Activated T-helper 2 cell treated with anti-CD3 and anti-CD28 coated beads, Interferon-gamma antibody, Interleukin-2, Interleukin-4, amounts not matched to agents 10 μg/mL and 5 μg/mL and 100 μg/mL, durations not matched to agents 14 hours and 24 hours and 36 hours (primary cell): ENCODE measurements around the gene CXCR5. TPM values are rescaled to one million over a fixed set of nuclear protein-coding genes. Genes with fewer than 3 reads are reported as not detected.

Experiments used
- DNase-seq: peaks from one replicate; pipeline ENCODE4 v3.0.0; 2021; ENCODE audit warnings: low spot score
- H3K27ac Mint-ChIP-seq: one replicate; pipeline ENCODE4 v1.8.0; 2021; ENCODE audit warnings: mixed read lengths
- H3K27me3 Mint-ChIP-seq: one replicate; pipeline ENCODE4 v1.8.0; 2021; ENCODE audit warnings: low read depth, mixed read lengths
- H3K36me3 Mint-ChIP-seq: one replicate; pipeline ENCODE4 v1.8.0; 2021; ENCODE audit warnings: low read depth, mixed read lengths
- H3K4me1 Mint-ChIP-seq: one replicate; pipeline ENCODE4 v1.8.0; 2021; ENCODE audit warnings: low read depth, mixed read lengths
- H3K4me3 Mint-ChIP-seq: one replicate; pipeline ENCODE4 v1.8.0; 2021; ENCODE audit warnings: low read depth, mild to moderate bottlenecking, moderate library complexity, mixed read lengths
- H3K9me3 Mint-ChIP-seq: one replicate; pipeline ENCODE4 v1.8.0; 2021; ENCODE audit warnings: mixed read lengths
- intact Hi-C: fragments of 100-400 bp; cut with micrococcal nuclease; formaldehyde crosslinking; loops from one replicate; pipeline ENCODE4 v1.15.1; 2023
- total RNA-seq: library from RNA; stranded (reverse); gene quantifications from 2 replicates; pipeline ENCODE4 v1.2.3, GENCODE V29; 2022

The CXCR5 gene
- total RNA-seq, 1 donor from 2014 or later, result 8.1 TPM

DNA sequence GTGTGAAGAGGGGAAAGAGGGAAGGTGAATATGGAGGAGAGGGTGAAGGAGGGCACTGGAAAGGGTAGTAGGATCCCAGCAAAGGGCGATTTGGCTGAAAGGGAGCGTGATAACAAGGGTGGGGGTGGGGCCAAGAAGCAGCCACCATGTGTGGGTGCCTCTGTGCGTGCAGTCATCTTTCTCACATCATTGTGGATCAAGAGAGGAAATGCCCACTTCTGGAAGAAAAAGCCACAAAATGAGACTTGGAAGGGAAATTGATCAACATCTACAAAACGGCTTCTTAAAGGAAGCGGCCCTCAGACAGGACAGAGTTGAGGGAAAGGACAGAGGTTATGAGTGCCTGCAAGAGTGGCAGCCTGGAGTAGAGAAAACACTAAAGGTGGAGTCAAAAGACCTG lies 1.2 kb upstream of the CXCR5 start:
- peaks cover 6% of the 10 kb centered on the region for H3K36me3 Mint-ChIP-seq
- DNase-seq, result no peak

DNA sequence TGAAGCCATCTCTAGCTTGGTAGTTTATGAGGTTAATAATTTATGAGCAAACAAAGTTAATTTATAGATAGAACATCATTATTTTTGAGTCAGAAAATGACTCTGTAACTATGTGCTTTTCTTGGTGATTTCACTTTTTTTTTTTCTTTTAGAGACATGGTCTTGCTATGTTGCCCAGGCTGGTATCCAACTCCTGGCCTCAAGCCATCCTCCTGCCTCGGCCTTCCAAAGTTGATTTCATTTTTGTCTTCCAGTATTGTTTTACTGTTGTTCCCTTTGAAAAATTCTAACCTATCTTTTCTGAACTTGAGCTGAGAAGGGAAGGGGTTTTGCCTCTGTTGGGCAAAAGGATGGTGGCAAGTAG lies 706 bp upstream of the CXCR5 start:
- Mint-ChIP-seq H3K27me3 (no peaks in the 10 kb centered on the region), H3K27ac (peak overlapping the region; percentile 86), H3K4me1 (peaks cover 66% of the 10 kb centered on the region), H3K36me3 (peaks cover 6% of the 10 kb centered on the region), H3K9me3 (no peaks in the 10 kb centered on the region), H3K4me3 (peak overlapping the region; percentile 79)
- intact Hi-C loops, result loop anchor here (2.0 kb wide), 3 partner anchors 42 to 90 kb away; no protein-coding TSS in a partner anchor
- no peak for DNase-seq

More for the DNA sequence above, 1.2 kb upstream of the CXCR5 start:
- H3K4me1 Mint-ChIP-seq, result peaks cover 69% of the 10 kb centered on the region
- H3K9me3 Mint-ChIP-seq, result no peaks in the 10 kb centered on the region
- H3K27me3 Mint-ChIP-seq, result no peaks in the 10 kb centered on the region
- intact Hi-C loops, result loop anchor here (1.0 to 2.0 kb wide), 4 partner anchors 12 to 90 kb away; no protein-coding TSS in a partner anchor
- H3K27ac Mint-ChIP-seq, result peak overlapping the region; percentile 86
- peak overlapping the region; percentile 79 for H3K4me3 Mint-ChIP-seq

DNA sequence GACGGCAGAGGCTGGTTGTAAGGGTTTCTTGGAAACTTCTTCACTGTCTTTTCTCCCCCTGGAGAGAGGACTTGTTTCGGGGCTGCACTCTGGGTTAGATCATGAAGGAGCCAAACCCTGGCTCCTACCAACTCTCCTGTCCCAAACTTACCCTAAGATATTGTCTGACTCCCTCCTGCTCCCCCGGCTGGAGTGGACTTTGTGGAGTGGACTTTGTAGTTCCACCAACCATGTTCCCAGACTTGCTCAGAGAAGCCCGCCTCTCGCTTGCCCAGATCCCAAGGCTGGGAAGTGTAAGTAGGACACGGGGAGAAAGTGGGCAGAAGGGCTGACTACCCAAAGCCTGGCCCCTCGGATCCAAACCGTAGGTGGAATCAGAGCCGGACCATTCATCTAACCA lies 1.2 kb downstream of the CXCR5 start:
- no peak for DNase-seq
- Mint-ChIP-seq H3K4me3 (peak overlapping the region; percentile 79), H3K4me1 (peaks cover 57% of the 10 kb centered on the region), H3K27ac (peak overlapping the region; percentile 12), H3K27me3 (no peaks in the 10 kb centered on the region), H3K9me3 (no peaks in the 10 kb centered on the region), H3K36me3 (peaks cover 6% of the 10 kb centered on the region)
- intact Hi-C loops, result no loop called here

DNA sequence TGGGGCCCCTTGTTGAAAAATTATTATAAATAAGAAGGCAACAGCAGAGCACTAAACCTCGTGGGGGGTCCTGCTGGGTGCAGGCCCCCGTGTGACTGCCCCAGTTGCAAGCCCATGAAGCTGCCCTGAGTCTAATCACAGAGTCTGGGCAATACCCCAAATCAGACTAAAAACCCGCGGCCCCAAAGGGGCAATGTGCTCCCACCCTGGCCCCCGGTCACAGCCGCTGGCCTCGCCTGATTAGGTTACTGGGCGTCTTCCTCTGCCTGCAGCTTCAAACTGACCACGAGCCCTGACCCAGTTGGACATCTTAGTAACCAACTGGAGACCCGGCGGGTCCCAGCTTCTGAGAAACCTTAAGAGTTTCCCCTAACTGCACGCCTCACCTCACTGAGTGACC lies 1.6 kb downstream of the CXCR5 start:
- Mint-ChIP-seq H3K9me3 (no peaks in the 10 kb centered on the region), H3K27ac (no peak overlapping the region), H3K4me1 (peaks cover 56% of the 10 kb centered on the region), H3K4me3 (no peak overlapping the region), H3K27me3 (no peaks in the 10 kb centered on the region), H3K36me3 (peaks cover 6% of the 10 kb centered on the region)
- intact Hi-C loops, result no loop called here
- no peak for DNase-seq

DNA sequence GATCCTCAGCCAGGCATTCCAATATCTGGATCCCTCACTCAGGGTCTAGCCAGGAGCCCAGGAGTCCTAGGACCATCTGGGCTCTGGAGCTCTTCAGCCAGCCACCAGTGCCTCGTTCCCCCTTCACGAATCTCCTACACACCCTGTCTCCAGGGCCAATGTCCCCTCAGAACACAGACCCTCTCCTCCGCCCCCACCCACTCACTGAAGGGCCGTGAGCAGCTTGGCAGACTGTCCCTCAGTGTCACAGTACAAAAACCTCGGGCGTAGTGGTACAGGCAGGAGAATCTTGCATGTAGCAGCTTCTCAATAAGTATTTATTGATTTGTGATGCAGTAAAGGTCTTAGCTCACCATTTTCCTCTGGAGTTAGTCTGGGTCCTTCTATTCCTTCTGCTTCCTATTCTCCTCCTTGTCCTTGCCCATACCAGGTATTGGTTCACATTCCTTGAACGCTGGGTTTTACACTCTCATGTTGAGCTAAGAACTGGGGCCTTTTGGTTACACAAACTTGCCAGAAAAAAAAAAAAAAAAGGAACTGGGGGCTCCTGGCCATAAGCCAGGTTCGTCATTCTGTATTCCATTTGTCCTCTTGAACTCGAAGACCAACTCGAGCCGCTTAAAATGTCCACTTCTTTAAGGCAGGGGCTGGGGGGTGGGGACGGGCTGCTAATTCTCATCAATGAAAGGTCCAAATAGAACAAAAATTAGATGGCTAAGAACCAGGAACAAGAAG lies 2.3 kb downstream of the CXCR5 start:
- no peak for DNase-seq
- H3K27me3 Mint-ChIP-seq, result no peaks in the 10 kb centered on the region
- no peak overlapping the region for H3K4me3 Mint-ChIP-seq
- peaks cover 49% of the 10 kb centered on the region for H3K4me1 Mint-ChIP-seq
- peaks cover 9% of the 10 kb centered on the region for H3K36me3 Mint-ChIP-seq
- H3K27ac Mint-ChIP-seq, result no peak overlapping the region
- no peaks in the 10 kb centered on the region for H3K9me3 Mint-ChIP-seq
- intact Hi-C loops, result no loop called here

DNA sequence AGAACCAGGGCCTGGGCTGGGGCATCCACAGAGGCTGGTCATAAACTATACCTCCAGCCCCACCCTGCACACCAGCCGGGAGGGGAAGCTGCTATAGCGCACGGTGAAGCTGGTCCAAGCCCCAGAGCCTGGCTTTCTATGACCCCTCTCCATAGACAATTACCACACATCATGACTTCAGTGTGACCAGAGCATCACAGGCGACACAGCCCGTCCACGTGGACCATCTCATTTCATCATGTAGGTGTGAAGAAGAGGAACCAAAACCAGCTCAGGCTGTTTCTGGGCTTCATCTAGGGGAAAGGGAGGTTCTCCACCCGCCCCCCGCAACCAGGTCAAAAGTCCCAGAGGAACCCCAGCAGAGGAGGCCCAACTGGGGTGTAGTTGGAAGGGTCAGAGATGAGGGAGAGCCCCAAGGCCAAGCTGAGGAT lies 3.0 kb downstream of the CXCR5 start:
- H3K4me1 Mint-ChIP-seq, result peaks cover 42% of the 10 kb centered on the region
- H3K27me3 Mint-ChIP-seq, result no peaks in the 10 kb centered on the region
- peaks cover 9% of the 10 kb centered on the region for H3K36me3 Mint-ChIP-seq
- H3K27ac Mint-ChIP-seq, result no peak overlapping the region
- intact Hi-C loops, result no loop called here
- no peak for DNase-seq
- no peaks in the 10 kb centered on the region for H3K9me3 Mint-ChIP-seq
- no peak overlapping the region for H3K4me3 Mint-ChIP-seq

DNA sequence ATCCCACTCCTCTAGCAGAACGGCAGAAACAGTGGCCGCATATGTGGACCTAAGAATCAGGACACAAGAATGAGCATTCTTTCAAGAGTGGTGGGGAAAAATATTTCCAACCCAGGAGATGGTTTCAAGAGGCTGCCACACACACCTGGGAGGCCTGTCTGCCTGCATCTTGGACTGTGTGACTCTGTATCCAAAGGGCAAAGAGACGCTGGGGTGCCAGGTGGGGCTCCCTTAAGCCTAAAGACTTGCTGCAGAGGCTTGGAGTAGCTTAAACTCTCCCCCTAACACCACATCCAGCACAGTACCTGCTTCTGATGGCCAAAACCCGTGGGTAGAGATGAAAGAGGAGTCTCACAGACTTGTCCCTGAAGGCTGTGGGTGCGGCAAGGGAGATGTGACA lies 3.5 kb downstream of the CXCR5 start:
- H3K4me3 Mint-ChIP-seq, result no peak overlapping the region

DNA sequence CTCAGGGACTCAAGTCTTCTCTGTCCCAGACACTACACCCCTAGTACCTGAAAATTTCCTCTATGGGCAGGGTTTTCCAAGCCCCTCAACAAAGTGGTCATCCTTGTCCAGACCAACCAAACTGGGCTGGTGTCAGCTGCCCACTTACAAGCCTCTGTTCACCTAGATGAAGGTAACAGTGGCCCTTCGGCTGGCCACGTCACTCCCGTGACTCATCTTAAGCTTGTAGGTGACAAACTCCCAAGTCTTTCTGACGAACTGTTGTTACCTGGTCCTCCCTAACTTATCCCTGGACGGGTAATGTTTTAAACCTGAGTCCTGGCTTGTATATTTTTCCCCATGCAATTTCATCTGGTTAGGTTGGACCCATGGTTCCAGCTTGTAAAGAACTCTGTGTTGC lies 4.7 kb downstream of the CXCR5 start:
- Mint-ChIP-seq H3K4me1 (peaks cover 45% of the 10 kb centered on the region), H3K27me3 (no peaks in the 10 kb centered on the region), H3K9me3 (no peaks in the 10 kb centered on the region), H3K4me3 (no peak overlapping the region), H3K36me3 (peaks cover 15% of the 10 kb centered on the region), H3K27ac (no peak overlapping the region)
- DNase-seq, result no peak
- intact Hi-C loops, result no loop called here

More for the DNA sequence above, 3.5 kb downstream of the CXCR5 start:
- Mint-ChIP-seq H3K27me3 (no peaks in the 10 kb centered on the region), H3K27ac (no peak overlapping the region), H3K36me3 (peaks cover 9% of the 10 kb centered on the region), H3K4me1 (peaks cover 46% of the 10 kb centered on the region), H3K9me3 (no peaks in the 10 kb centered on the region)
- no peak for DNase-seq
- intact Hi-C loops, result no loop called here

DNA sequence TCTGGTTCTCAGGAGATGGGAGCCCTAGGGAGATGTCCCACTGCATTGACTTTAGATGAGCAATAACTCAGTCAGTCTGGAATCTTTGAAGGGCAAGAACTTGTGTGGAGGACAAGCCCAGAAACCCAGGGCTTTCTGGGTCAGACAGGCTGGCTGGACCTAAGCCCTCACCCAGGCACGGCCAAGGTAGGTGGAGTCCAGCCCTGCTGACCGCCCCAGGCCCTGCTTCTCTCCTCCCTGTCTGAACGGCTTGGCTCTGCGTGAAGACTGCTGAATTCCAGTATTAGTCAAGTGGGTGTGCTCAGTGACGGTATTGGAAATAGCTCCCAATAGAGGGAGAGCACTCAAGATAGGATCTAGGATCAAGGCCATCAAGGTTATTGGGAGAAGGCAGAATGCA lies 6.1 kb downstream of the CXCR5 start:
- Mint-ChIP-seq H3K4me3 (no peak overlapping the region), H3K27ac (no peak overlapping the region), H3K4me1 (peaks cover 44% of the 10 kb centered on the region), H3K36me3 (peaks cover 22% of the 10 kb centered on the region), H3K27me3 (no peaks in the 10 kb centered on the region), H3K9me3 (no peaks in the 10 kb centered on the region)
- no peak for DNase-seq
- intact Hi-C loops, result no loop called here

DNA sequence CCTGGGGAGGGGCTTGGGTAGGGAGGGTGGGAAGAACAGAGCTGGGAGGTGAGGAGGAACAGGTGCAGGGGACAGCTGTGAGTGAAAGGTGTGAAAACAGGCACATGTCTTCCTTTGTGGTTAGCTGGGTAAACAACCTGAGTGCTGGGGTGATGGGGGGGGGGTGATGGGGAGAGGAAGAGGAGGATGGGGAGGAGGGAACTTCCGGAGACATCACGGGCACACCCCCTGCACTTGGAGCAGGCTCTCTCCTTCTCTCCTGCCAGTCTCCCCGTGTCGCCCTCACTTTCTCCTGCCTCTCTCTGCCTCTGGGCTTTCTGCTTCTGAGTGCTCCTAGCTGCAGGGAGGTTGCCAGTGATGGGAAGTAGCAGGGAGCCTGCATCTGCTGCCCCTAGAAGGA lies 8.8 kb downstream of the CXCR5 start:
- no peak for DNase-seq
- Mint-ChIP-seq H3K9me3 (no peaks in the 10 kb centered on the region), H3K4me3 (no peak overlapping the region), H3K27ac (peak overlapping the region; percentile 48), H3K36me3 (peaks cover 28% of the 10 kb centered on the region), H3K27me3 (no peaks in the 10 kb centered on the region), H3K4me1 (peaks cover 56% of the 10 kb centered on the region)
- intact Hi-C loops, result no loop called here

DNA sequence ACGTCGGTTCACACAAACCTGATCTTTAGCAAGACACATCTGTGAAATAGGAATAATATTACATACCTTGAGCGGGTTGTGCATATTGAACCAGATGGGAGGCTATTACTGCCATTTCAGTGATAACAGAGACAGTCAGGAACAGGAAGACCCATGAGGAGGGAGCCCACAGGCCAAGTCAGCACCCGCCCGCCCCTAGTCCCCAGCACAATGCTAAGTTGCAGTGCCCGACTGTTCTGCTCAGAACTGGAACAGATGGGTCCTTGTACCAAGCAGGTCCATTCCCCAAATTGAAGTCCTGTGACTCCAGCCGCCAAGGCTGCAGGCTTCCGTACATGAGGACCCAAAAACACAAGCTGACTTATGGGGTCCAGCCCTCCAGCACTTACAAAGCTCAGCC lies 9.3 kb downstream of the CXCR5 start:
- H3K27me3 Mint-ChIP-seq, result no peaks in the 10 kb centered on the region
- intact Hi-C loops, result no loop called here
- no peaks in the 10 kb centered on the region for H3K9me3 Mint-ChIP-seq
- no peak overlapping the region for H3K4me3 Mint-ChIP-seq
- no peak for DNase-seq
- H3K36me3 Mint-ChIP-seq, result peaks cover 30% of the 10 kb centered on the region
- peak overlapping the region; percentile 48 for H3K27ac Mint-ChIP-seq
- peaks cover 54% of the 10 kb centered on the region for H3K4me1 Mint-ChIP-seq

DNA sequence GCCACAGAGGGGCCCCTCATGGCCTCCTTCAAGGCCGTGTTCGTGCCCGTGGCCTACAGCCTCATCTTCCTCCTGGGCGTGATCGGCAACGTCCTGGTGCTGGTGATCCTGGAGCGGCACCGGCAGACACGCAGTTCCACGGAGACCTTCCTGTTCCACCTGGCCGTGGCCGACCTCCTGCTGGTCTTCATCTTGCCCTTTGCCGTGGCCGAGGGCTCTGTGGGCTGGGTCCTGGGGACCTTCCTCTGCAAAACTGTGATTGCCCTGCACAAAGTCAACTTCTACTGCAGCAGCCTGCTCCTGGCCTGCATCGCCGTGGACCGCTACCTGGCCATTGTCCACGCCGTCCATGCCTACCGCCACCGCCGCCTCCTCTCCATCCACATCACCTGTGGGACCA lies 10.0 kb downstream of the CXCR5 start:
- H3K4me1 Mint-ChIP-seq, result peaks cover 53% of the 10 kb centered on the region
- H3K27ac Mint-ChIP-seq, result no peak overlapping the region
- intact Hi-C loops, result no loop called here
- H3K27me3 Mint-ChIP-seq, result no peaks in the 10 kb centered on the region
- no peaks in the 10 kb centered on the region for H3K9me3 Mint-ChIP-seq
- H3K4me3 Mint-ChIP-seq, result no peak overlapping the region
- H3K36me3 Mint-ChIP-seq, result peaks cover 32% of the 10 kb centered on the region
- no peak for DNase-seq

DNA sequence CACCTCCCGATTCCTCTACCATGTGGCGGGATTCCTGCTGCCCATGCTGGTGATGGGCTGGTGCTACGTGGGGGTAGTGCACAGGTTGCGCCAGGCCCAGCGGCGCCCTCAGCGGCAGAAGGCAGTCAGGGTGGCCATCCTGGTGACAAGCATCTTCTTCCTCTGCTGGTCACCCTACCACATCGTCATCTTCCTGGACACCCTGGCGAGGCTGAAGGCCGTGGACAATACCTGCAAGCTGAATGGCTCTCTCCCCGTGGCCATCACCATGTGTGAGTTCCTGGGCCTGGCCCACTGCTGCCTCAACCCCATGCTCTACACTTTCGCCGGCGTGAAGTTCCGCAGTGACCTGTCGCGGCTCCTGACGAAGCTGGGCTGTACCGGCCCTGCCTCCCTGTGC lies 10.5 kb downstream of the CXCR5 start:
- DNase-seq, result no peak
- H3K27ac Mint-ChIP-seq, result no peak overlapping the region
- intact Hi-C loops, result no loop called here
- H3K4me3 Mint-ChIP-seq, result no peak overlapping the region
- no peaks in the 10 kb centered on the region for H3K27me3 Mint-ChIP-seq
- H3K36me3 Mint-ChIP-seq, result peaks cover 34% of the 10 kb centered on the region
- H3K4me1 Mint-ChIP-seq, result peaks cover 51% of the 10 kb centered on the region
- H3K9me3 Mint-ChIP-seq, result no peaks in the 10 kb centered on the region
